Ishikawa (cell line): ENCODE results near the gene PRR36.

Experiments
- CREB1 ChIP-seq: IDR thresholded peaks from 2 replicates; pipeline ENCODE4 v1.6.1; 2012; ENCODE audit warnings: low read depth
- EP300 ChIP-seq: IDR thresholded peaks from 2 replicates; pipeline ENCODE4 v1.6.1; 2012; ENCODE audit warnings: borderline replicate concordance
- NFIC ChIP-seq: IDR thresholded peaks from 2 replicates; pipeline ENCODE4 v1.6.1; 2012
- TAF1 ChIP-seq: IDR thresholded peaks from 2 replicates; pipeline ENCODE4 v1.6.1; 2012; ENCODE audit warnings: low read depth, mild to moderate bottlenecking
- ZBTB7A ChIP-seq: IDR thresholded peaks from 2 replicates; pipeline ENCODE4 v1.6.1; 2012; ENCODE audit warnings: low read depth
- TF ChIP-seq, protein P1 (sequence below): IDR thresholded peaks from 2 replicates; pipeline ENCODE4 v1.6.1; 2012

GRCh38 chr19:7823686-7824301, 50.4 kb downstream of the PRR36 start:
- TF ChIP-seq TAF1 = no peak
- no peak for TF ChIP-seq CREB1
- no peak for TF ChIP-seq NFIC
- no peak for TF ChIP-seq ZBTB7A
- TF ChIP-seq, protein P1, sequence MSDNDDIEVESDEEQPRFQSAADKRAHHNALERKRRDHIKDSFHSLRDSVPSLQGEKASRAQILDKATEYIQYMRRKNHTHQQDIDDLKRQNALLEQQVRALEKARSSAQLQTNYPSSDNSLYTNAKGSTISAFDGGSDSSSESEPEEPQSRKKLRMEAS = no peak
- TF ChIP-seq EP300 = no peak
